Hepatocyte (in vitro differentiated cells): ENCODE measurements around the gene LPP. TPM values are rescaled to one million over a fixed set of nuclear protein-coding genes. Genes with fewer than 3 reads are reported as not detected.

Source experiments
- DNase-seq: peaks from one replicate; pipeline ENCODE4 v3.0.0-alpha.2; 2016; ENCODE audit warnings: low spot score
- H2AFZ ChIP-seq: fragments of 200-600 bp; sonication (generic); 2 replicates; pipeline ENCODE4 v1.6.0; 2016; ENCODE audit warnings: antibody characterized with exemption, mild to moderate bottlenecking
- H3K27ac ChIP-seq: fragments of 200-600 bp; sonication (generic); 2 replicates; pipeline ENCODE4 v1.5.1; 2016; ENCODE audit warnings: mild to moderate bottlenecking
- H3K27me3 ChIP-seq: fragments of 200-600 bp; sonication (generic); 2 replicates; pipeline ENCODE4 v1.6.1; 2016
- H3K36me3 ChIP-seq: fragments of 200-600 bp; sonication (generic); replicated peaks from 2 replicates; pipeline ENCODE4 v1.5.1; 2016; ENCODE audit warnings: low read depth; ENCODE audit not compliant: insufficient read depth
- H3K4me1 ChIP-seq: fragments of 200-600 bp; sonication (generic); 2 replicates; pipeline ENCODE4 v1.5.1; 2016; ENCODE audit warnings: mild to moderate bottlenecking, moderate library complexity; ENCODE audit not compliant: insufficient read depth
- H3K4me2 ChIP-seq: fragments of 200-600 bp; sonication (generic); 2 replicates; pipeline ENCODE4 v1.6.0; 2016
- H3K4me3 ChIP-seq: fragments of 200-600 bp; sonication (generic); 2 replicates; pipeline ENCODE4 v1.5.1; 2016; ENCODE audit warnings: mild to moderate bottlenecking
- H3K79me2 ChIP-seq: fragments of 200-600 bp; sonication (generic); 2 replicates; pipeline ENCODE4 v1.6.0; 2017; ENCODE audit warnings: mild to moderate bottlenecking
- H3K9me2 ChIP-seq: fragments of 200-600 bp; sonication (generic); replicated peaks from 2 replicates; pipeline ENCODE4 v1.6.0; 2017; ENCODE audit warnings: mild to moderate bottlenecking; ENCODE audit not compliant: insufficient read depth
- H3K9me3 ChIP-seq: fragments of 200-600 bp; sonication (generic); 2 replicates; pipeline ENCODE4 v1.5.1; 2016; ENCODE audit warnings: low read depth, mild to moderate bottlenecking
- H4K20me1 ChIP-seq: fragments of 200-600 bp; sonication (generic); 2 replicates; pipeline ENCODE4 v1.6.0; 2016; ENCODE audit warnings: mild to moderate bottlenecking; ENCODE audit not compliant: insufficient read depth, poor library complexity, severe bottlenecking
- EZH2 ChIP-seq: fragments of 200-600 bp; sonication (generic); IDR thresholded peaks from 2 replicates; pipeline ENCODE4 v1.6.1; 2016; ENCODE audit warnings: antibody characterized with exemption, mild to moderate bottlenecking, borderline replicate concordance
- EZH2phosphoT487 ChIP-seq: fragments of 200-600 bp; sonication (generic); IDR thresholded peaks from one replicate; pipeline ENCODE4 v1.6.1; 2018; ENCODE audit warnings: antibody characterized with exemption, mild to moderate bottlenecking, low read depth, moderate library complexity; ENCODE audit not compliant: unreplicated experiment, severe bottlenecking
- WGBS: methylation state at CpG from one replicate; pipeline ENCODE4 v1.1.6; 2016; ENCODE audit warnings: low lambda C conversion rate; ENCODE audit errors: missing lambda C conversion rate; 5-methylcytosine and 5-hydroxymethylcytosine counted together
- polyA plus RNA-seq: library from polyadenylated mRNA; unstranded; fragments of >200 nt; fragmentation: Nextera tagmentation; extraction: Ambion mirVana; gene quantifications from 2 replicates; pipeline ENCODE4 v1.2.1, GENCODE V29; 2016
- total RNA-seq: library from RNA; depleted of rRNA; stranded (reverse); fragments of >200 nt; gene quantifications from 2 replicates; pipeline ENCODE4 v1.2.3, GENCODE V29; 2014
- TF ChIP-seq, protein P1 (sequence below): fragments of 200-600 bp; sonication (generic); IDR thresholded peaks from 2 replicates; pipeline ENCODE4 v1.5.1; 2016; ENCODE audit warnings: antibody characterized with exemption, mild to moderate bottlenecking; ENCODE audit not compliant: poor library complexity

Gene LPP
- total and polyA plus RNA-seq, 2 experiments from 2014 or later: 53.2 to 73.8 TPM

DNA sequence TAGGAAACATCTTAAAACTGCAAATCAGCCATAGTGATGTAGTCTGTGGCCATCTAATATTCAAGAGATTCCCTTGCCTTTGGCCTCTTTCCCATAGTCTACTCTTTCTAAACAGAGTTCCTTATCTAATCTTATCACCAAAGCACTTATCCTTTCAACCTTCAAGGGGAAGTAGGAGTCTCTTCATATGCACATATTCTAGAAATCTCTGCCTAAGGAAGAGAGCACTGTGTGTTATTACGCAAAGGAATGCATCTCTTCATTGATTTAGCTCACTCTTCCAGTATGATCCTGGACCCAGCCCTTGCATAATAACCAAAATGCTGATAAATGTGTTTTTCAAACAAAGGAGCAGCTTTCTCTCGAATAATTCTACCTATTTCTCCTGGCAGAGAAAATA is 764.1 kb downstream of the LPP start:
- Histone ChIP-seq H3K79me2 (no peaks in the 10 kb centered on the region), H4K20me1 (no peaks in the 10 kb centered on the region), H3K9me3 (no peaks in the 10 kb centered on the region), H3K4me2 (no peak overlapping the region), H3K27ac (no peak overlapping the region), H3K36me3 (no peaks in the 10 kb centered on the region), H2AFZ (no peak overlapping the region), H3K4me1 (peaks cover 7% of the 10 kb centered on the region), H3K4me3 (no peak overlapping the region), H3K27me3 (no peaks in the 10 kb centered on the region), H3K9me2 (no peaks in the 10 kb centered on the region)
- DNase-seq: peak; percentile 19
- TF ChIP-seq EZH2phosphoT487: no peak
- 38% methylated on average over 2 of the region's 2 CpGs for WGBS

GRCh38 chr3:188923671-188924070 is 769.7 kb downstream of the LPP start:
- WGBS: 89% methylated on average over 2 of the region's 2 CpGs
- no peak for DNase-seq

GRCh38 chr3:188925376-188925775 is 771.4 kb downstream of the LPP start:
- H4K20me1 ChIP-seq: no peaks in the 10 kb centered on the region
- H3K27me3 ChIP-seq: no peaks in the 10 kb centered on the region
- no peak overlapping the region for H3K27ac ChIP-seq
- peaks cover 4% of the 10 kb centered on the region for H3K4me1 ChIP-seq
- H3K4me2 ChIP-seq: no peak overlapping the region
- no peaks in the 10 kb centered on the region for H3K9me2 ChIP-seq
- H2AFZ ChIP-seq: no peak overlapping the region
- no peaks in the 10 kb centered on the region for H3K9me3 ChIP-seq
- H3K79me2 ChIP-seq: no peaks in the 10 kb centered on the region
- H3K36me3 ChIP-seq: no peaks in the 10 kb centered on the region
- H3K4me3 ChIP-seq: no peak overlapping the region
- no peak for DNase-seq
- WGBS: 99% methylated on average over 12 of the region's 12 CpGs
- TF ChIP-seq EZH2 (no peak), EZH2phosphoT487 (no peak)
- TF ChIP-seq, protein P1, sequence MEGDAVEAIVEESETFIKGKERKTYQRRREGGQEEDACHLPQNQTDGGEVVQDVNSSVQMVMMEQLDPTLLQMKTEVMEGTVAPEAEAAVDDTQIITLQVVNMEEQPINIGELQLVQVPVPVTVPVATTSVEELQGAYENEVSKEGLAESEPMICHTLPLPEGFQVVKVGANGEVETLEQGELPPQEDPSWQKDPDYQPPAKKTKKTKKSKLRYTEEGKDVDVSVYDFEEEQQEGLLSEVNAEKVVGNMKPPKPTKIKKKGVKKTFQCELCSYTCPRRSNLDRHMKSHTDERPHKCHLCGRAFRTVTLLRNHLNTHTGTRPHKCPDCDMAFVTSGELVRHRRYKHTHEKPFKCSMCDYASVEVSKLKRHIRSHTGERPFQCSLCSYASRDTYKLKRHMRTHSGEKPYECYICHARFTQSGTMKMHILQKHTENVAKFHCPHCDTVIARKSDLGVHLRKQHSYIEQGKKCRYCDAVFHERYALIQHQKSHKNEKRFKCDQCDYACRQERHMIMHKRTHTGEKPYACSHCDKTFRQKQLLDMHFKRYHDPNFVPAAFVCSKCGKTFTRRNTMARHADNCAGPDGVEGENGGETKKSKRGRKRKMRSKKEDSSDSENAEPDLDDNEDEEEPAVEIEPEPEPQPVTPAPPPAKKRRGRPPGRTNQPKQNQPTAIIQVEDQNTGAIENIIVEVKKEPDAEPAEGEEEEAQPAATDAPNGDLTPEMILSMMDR: no peak

More at GRCh38 chr3:188923671-188924070, 769.7 kb downstream of the LPP start:
- H3K4me3 ChIP-seq: no peak overlapping the region
- no peak overlapping the region for H2AFZ ChIP-seq
- no peaks in the 10 kb centered on the region for H3K9me3 ChIP-seq
- H4K20me1 ChIP-seq: no peaks in the 10 kb centered on the region
- no peaks in the 10 kb centered on the region for H3K79me2 ChIP-seq
- TF ChIP-seq EZH2phosphoT487 (no peak), EZH2 (no peak)
- H3K4me1 ChIP-seq: peaks cover 4% of the 10 kb centered on the region
- H3K9me2 ChIP-seq: no peaks in the 10 kb centered on the region
- H3K27ac ChIP-seq: no peak overlapping the region
- H3K4me2 ChIP-seq: no peak overlapping the region
- no peaks in the 10 kb centered on the region for H3K36me3 ChIP-seq
- no peaks in the 10 kb centered on the region for H3K27me3 ChIP-seq

- no peaks in the 10 kb centered on the region for H3K9me2 ChIP-seq
- H3K9me3 ChIP-seq: no peaks in the 10 kb centered on the region
- 79% methylated on average over 4 of the region's 4 CpGs for WGBS
- H3K4me3 ChIP-seq: no peak overlapping the region
- TF ChIP-seq EZH2 (no peak), EZH2phosphoT487 (no peak)
- TF ChIP-seq, protein P1: no peak
- no peaks in the 10 kb centered on the region for H4K20me1 ChIP-seq
- H3K79me2 ChIP-seq: no peaks in the 10 kb centered on the region
- H3K36me3 ChIP-seq: no peaks in the 10 kb centered on the region
- H2AFZ ChIP-seq: no peak overlapping the region
- H3K27ac ChIP-seq: no peak overlapping the region
- no peak for DNase-seq
- peaks cover 4% of the 10 kb centered on the region for H3K4me1 ChIP-seq
- H3K27me3 ChIP-seq: no peaks in the 10 kb centered on the region
- no peak overlapping the region for H3K4me2 ChIP-seq
Observed at GRCh38 chr3:188926111-188926510, 772.2 kb downstream of the LPP start.
